Measurements from ENCODE around the gene ALPP.
"Not testable (repeated sequence)": the region's sequence is repeated elsewhere in the genome, so short reads cannot be mapped to it uniquely, and the experiment has no call there.

GRCh38 chr2:232363064-232363783 is 15.3 kb upstream of the ALPP start:
- not testable (repeated sequence) for TF ChIP-seq CTCF (IDR thresholded peaks at IDR 0.05; ENCODE audit: low read depth, low read length, poor library complexity, severe bottlenecking); EZH2phosphoT487 (IDR thresholded peaks at IDR 0.05; ENCODE audit: borderline replicate concordance, low read length)

Data from DOHH2 (cell line).